Astrocyte (in vitro differentiated cells and primary cell): ENCODE measurements around the gene ZNF200. TPM values are rescaled to one million over a fixed set of nuclear protein-coding genes. Genes with fewer than 3 reads are reported as not detected.
"Not testable (repeated sequence)": the region's sequence is repeated elsewhere in the genome, so short reads cannot be mapped to it uniquely, and the experiment has no call there.

Source experiments
- DNase-seq: peaks from one replicate; pipeline ENCODE4 v3.0.0-alpha.2; 2010; ENCODE audit warnings: low read depth
- FAIRE-seq: peaks from 2 replicates; lab custom pipeline; 2011; peaks lifted over from hg19 to GRCh38; lab: Jason Lieb, UNC
- H2AFZ ChIP-seq: 2 replicates; pipeline ENCODE4 v1.6.0; 2012; ENCODE audit warnings: low read depth, low read length, inconsistent platforms
- H3K27ac ChIP-seq: 2 replicates; pipeline ENCODE4 v1.5.1; 2011; ENCODE audit warnings: low read depth, low read length, inconsistent platforms
- H3K27me3 ChIP-seq: 2 replicates; pipeline ENCODE4 v1.6.0; 2011; ENCODE audit warnings: low read length, inconsistent platforms; ENCODE audit not compliant: insufficient read depth
- H3K36me3 ChIP-seq: 2 replicates; pipeline ENCODE4 v1.5.1; 2011; ENCODE audit warnings: low read length, inconsistent platforms; ENCODE audit not compliant: insufficient read depth
- H3K4me1 ChIP-seq: 2 replicates; pipeline ENCODE4 v1.5.1; 2011; ENCODE audit warnings: low read length, inconsistent platforms; ENCODE audit not compliant: insufficient read depth
- H3K4me2 ChIP-seq: 2 replicates; pipeline ENCODE4 v1.6.0; 2012; ENCODE audit warnings: low read length, inconsistent platforms
- H3K4me3 ChIP-seq: 2 replicates; pipeline ENCODE4 v1.5.1; 2011; ENCODE audit warnings: low read depth, mild to moderate bottlenecking, low read length, inconsistent platforms; ENCODE audit not compliant: insufficient read depth
- H3K79me2 ChIP-seq: 2 replicates; pipeline ENCODE4 v1.6.0; 2012; ENCODE audit warnings: mild to moderate bottlenecking, low read length, inconsistent platforms; ENCODE audit not compliant: insufficient read depth
- H3K9ac ChIP-seq: 2 replicates; pipeline ENCODE4 v1.6.0; 2012; ENCODE audit warnings: mild to moderate bottlenecking, low read length, inconsistent platforms
- H3K9me3 ChIP-seq: 2 replicates; pipeline ENCODE4 v1.5.1; 2012; ENCODE audit warnings: low read depth, mild to moderate bottlenecking, low read length, inconsistent platforms; ENCODE audit not compliant: insufficient read depth
- H4K20me1 ChIP-seq: 2 replicates; pipeline ENCODE4 v1.6.0; 2012; ENCODE audit warnings: low read length, inconsistent platforms; ENCODE audit not compliant: insufficient read depth
- H3K27ac Mint-ChIP-seq: one replicate; pipeline ENCODE4 v1.8.0; 2021; ENCODE audit warnings: mild to moderate bottlenecking, mixed read lengths; ENCODE audit not compliant: unreplicated experiment
- H3K27me3 Mint-ChIP-seq: one replicate; pipeline ENCODE4 v1.8.0; 2021; ENCODE audit warnings: low read depth, mixed read lengths; ENCODE audit not compliant: unreplicated experiment
- H3K36me3 Mint-ChIP-seq: one replicate; pipeline ENCODE4 v1.8.0; 2021; ENCODE audit warnings: low read depth, mixed read lengths; ENCODE audit not compliant: unreplicated experiment
- H3K4me1 Mint-ChIP-seq: one replicate; pipeline ENCODE4 v1.8.0; 2021; ENCODE audit warnings: low read depth, mixed read lengths; ENCODE audit not compliant: unreplicated experiment
- H3K4me3 Mint-ChIP-seq: one replicate; pipeline ENCODE4 v1.8.0; 2021; ENCODE audit warnings: mild to moderate bottlenecking, moderate library complexity, mixed read lengths; ENCODE audit not compliant: unreplicated experiment
- H3K9me3 Mint-ChIP-seq: one replicate; pipeline ENCODE4 v1.8.0; 2021; ENCODE audit warnings: mild to moderate bottlenecking, mixed read lengths; ENCODE audit not compliant: unreplicated experiment
- CTCF ChIP-seq: IDR thresholded peaks from 2 replicates; pipeline ENCODE4 v1.5.1; 2011; ENCODE audit warnings: low read depth, mild to moderate bottlenecking, inconsistent platforms, low read length, moderate library complexity; ENCODE audit not compliant: insufficient read depth
- EZH2 ChIP-seq: IDR thresholded peaks from 2 replicates; pipeline ENCODE4 v1.6.1; 2012; ENCODE audit warnings: mild to moderate bottlenecking, low read length, inconsistent platforms; ENCODE audit not compliant: insufficient read depth
- total RNA-seq: library from RNA; stranded (reverse); gene quantifications from 2 replicates; pipeline ENCODE4 v1.2.1, GENCODE V29; 2021

The ZNF200 gene
- total RNA-seq, 1 donor from 2014 or later: 9.2 TPM

- no peaks in the 10 kb centered on the region for H3K36me3 ChIP-seq
- peaks cover 2% of the 10 kb centered on the region for H3K9me3 Mint-ChIP-seq
- peaks cover 2% of the 10 kb centered on the region for H3K4me1 ChIP-seq
- DNase-seq (peak; percentile 23), FAIRE-seq (no peak)
- peaks cover 8% of the 10 kb centered on the region for H3K27me3 ChIP-seq
- H3K79me2 ChIP-seq: no peaks in the 10 kb centered on the region
- H3K4me3 Mint-ChIP-seq: no peak overlapping the region
- H3K4me2 ChIP-seq: peak overlapping the region; percentile 22
- TF ChIP-seq EZH2: no peak
- no peak for TF ChIP-seq CTCF
- H3K27ac ChIP-seq: no peak overlapping the region
- no peak overlapping the region for H3K9ac ChIP-seq
- no peaks in the 10 kb centered on the region for H4K20me1 ChIP-seq
- H2AFZ ChIP-seq: no peak overlapping the region
- H3K4me1 Mint-ChIP-seq: no peaks in the 10 kb centered on the region
- no peak overlapping the region for H3K27ac Mint-ChIP-seq
- H3K9me3 ChIP-seq: no peaks in the 10 kb centered on the region
- H3K27me3 Mint-ChIP-seq: peaks cover 25% of the 10 kb centered on the region
- H3K4me3 ChIP-seq: no peak overlapping the region
- no peaks in the 10 kb centered on the region for H3K36me3 Mint-ChIP-seq
These were observed 39.5 kb upstream of the ZNF200 start for GRCh38 chr16:3274490-3274889.

GRCh38 chr16:3271281-3271680 lies 36.3 kb upstream of the ZNF200 start:
- H3K36me3 ChIP-seq, H4K20me1 ChIP-seq, H3K4me1 Mint-ChIP-seq, H3K4me2 ChIP-seq, H3K79me2 ChIP-seq, H3K27ac Mint-ChIP-seq, H3K27me3 ChIP-seq, H2AFZ ChIP-seq, DNase-seq, H3K9ac ChIP-seq, H3K4me3 ChIP-seq, FAIRE-seq, H3K4me3 Mint-ChIP-seq, H3K36me3 Mint-ChIP-seq, H3K27ac ChIP-seq, H3K9me3 ChIP-seq, H3K9me3 Mint-ChIP-seq, H3K4me1 ChIP-seq: not testable (repeated sequence)
- H3K27me3 Mint-ChIP-seq: peaks cover 15% of the 10 kb centered on the region

GRCh38 chr16:3270718-3271117 lies 35.8 kb upstream of the ZNF200 start:
- H3K27ac ChIP-seq, H3K9ac ChIP-seq, H3K79me2 ChIP-seq, H3K4me1 ChIP-seq, H2AFZ ChIP-seq, H3K27ac Mint-ChIP-seq, DNase-seq, FAIRE-seq, H3K9me3 ChIP-seq, H3K4me3 ChIP-seq, H3K4me1 Mint-ChIP-seq, H3K9me3 Mint-ChIP-seq, H3K27me3 ChIP-seq, H3K4me3 Mint-ChIP-seq, H3K36me3 Mint-ChIP-seq, H3K36me3 ChIP-seq, H4K20me1 ChIP-seq, H3K4me2 ChIP-seq: not testable (repeated sequence)
- peaks cover 14% of the 10 kb centered on the region for H3K27me3 Mint-ChIP-seq

GRCh38 chr16:3268294-3268693 lies 33.3 kb upstream of the ZNF200 start:
- Mint-ChIP-seq H3K36me3 (peaks cover 3% of the 10 kb centered on the region), H3K4me3 (no peak overlapping the region), H3K27me3 (peaks cover 9% of the 10 kb centered on the region), H3K9me3 (peaks cover 6% of the 10 kb centered on the region), H3K27ac (no peak overlapping the region), H3K4me1 (no peaks in the 10 kb centered on the region)
- FAIRE-seq: no peak
- no peak for TF ChIP-seq EZH2
- TF ChIP-seq CTCF: no peak
- H3K4me2 ChIP-seq: no peak overlapping the region
- H2AFZ ChIP-seq: no peak overlapping the region
- H3K27me3 ChIP-seq: no peaks in the 10 kb centered on the region
- H3K36me3 ChIP-seq: no peaks in the 10 kb centered on the region
- no peak for DNase-seq
- no peaks in the 10 kb centered on the region for H4K20me1 ChIP-seq
- peaks cover 5% of the 10 kb centered on the region for H3K4me1 ChIP-seq
- no peak overlapping the region for H3K9ac ChIP-seq
- no peak overlapping the region for H3K27ac ChIP-seq
- H3K79me2 ChIP-seq: no peaks in the 10 kb centered on the region
- no peaks in the 10 kb centered on the region for H3K9me3 ChIP-seq
- no peak overlapping the region for H3K4me3 ChIP-seq
